Thyroid gland (tissue), 4 donors: ENCODE data around the gene CXCL14.

Experiments
- CTCF ChIP-seq, 6 experiments: fragments of 200-600 bp in 3 of 6; fragments of 450-650 bp in 3 of 6; sonication (generic) in 3 of 6; IDR thresholded peaks; one replicate each; pipeline ENCODE4 v1.5.1; 2016 to 2019; ENCODE audit warnings: antibody characterized with exemption in 6 of 6, mild to moderate bottlenecking in 2 of 6, inconsistent platforms in 1 of 6, moderate library complexity in 1 of 6
- POLR2A ChIP-seq, 2 donors: fragments of 450-650 bp; IDR thresholded peaks; one replicate each; pipeline ENCODE4 v1.6.1; 2017; ENCODE audit warnings: antibody characterized with exemption in 2 of 2, mild to moderate bottlenecking in 2 of 2, moderate library complexity in 1 of 2

- no peak for TF ChIP-seq CTCF (IDR thresholded peaks at IDR 0.05)
- TF ChIP-seq POLR2A (IDR thresholded peaks at IDR 0.05): no peak
Observed at GRCh38 chr5:135576075-135576599, 2.7 kb downstream of the CXCL14 start.
